ENCODE data around the gene BICDL1. TPM values are rescaled to one million over a fixed set of nuclear protein-coding genes. Genes with fewer than 3 reads are reported as not detected.

BICDL1 gene
- total RNA-seq, 2 donors from 2014 or later, result 0.51 to 0.57 TPM

GRCh38 chr12:120093336-120093591, 104.2 kb downstream of the BICDL1 start:
- intact Hi-C loops (cut with DNase I), result loop anchor here in 1 of 2 donors (1.0 kb wide), 1 partner anchor 24 kb away; no protein-coding TSS in a partner anchor
- DNase-seq (ENCODE audit: low spot score), result no peak

DNA sequence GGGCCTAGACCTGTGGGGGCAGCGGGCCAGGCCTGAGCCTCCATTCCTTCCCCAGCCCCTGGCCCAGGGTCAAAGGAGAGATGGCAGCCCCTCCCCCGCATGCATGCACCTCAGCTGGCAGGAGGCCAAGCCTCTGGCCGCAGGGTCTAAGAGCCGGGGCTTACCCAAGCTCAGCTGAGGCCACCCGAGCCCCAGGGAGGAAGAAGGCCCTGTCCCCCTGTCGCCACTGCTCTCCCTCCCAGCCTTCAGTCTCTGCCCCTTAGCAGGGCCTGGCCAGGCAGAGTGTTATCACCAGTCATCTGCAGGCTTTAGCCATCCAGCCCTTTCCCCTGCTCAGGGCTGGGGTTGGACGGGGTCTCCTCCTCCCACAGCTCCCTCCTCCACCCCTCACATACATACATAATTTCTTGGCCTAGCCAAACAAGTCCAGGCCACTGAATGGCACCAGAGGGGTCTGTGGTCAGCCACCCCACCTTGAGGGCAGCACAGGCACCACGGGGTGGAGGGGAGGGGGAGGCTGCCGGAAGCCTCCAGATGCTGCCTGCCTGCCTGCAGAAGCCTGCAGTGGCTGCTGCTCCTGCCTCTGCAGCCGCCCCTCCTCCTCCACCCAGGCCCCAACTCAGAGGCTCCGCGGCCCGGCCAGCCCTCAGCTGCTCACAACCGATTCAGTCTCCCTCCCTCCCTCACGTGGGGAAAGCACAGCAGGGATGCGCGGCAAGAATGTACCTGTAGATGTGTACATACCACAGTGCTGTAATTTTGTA, 104.7 kb downstream of the BICDL1 start:
- no peak for DNase-seq (ENCODE audit: low spot score)
- intact Hi-C loops (cut with DNase I), result loop anchor here in 1 of 2 donors (1.0 kb wide), 1 partner anchor 24 kb away; no protein-coding TSS in a partner anchor

DNA sequence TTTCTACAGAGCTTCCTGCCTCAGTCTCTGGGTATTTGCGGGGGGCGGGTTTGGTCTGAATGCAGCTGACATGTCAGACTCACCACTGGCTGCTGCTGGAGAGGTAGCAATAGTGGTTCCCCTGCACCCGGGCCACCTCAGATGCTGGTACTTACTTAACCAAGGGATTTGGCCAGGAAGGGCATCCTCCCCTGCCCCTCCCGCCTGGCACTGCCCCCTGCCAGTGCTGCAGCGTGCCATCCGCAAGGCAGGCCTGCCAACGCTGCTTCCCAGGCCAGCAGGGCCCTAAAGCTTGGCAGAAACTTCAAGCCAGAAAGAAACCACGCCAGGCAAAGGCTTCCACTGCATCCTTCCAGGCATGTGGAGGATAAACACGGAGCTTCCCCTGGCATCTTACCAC, 105.4 kb downstream of the BICDL1 start:
- no peak for DNase-seq (ENCODE audit: low spot score)
- intact Hi-C loops (cut with DNase I), result no loop called here

DNA sequence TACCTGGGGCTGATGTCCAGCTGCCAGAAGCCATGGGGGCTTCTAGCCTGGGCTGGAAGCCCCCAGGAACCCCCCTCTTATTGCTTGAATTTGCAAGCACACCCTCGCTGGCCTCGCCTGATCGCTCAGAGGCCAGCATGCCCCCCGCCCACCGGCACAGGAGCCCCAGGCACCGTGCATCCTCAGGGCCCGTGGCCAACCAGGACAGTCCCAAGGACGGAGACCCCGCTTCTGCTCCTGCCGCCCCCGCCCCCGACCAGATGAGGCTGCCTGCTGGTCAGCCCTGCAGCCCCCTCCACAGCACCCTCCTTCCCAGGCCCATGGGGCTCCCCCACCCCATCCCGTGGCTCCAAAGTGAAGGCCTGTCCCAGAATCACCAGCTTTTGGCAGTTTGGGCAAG, 106.3 kb downstream of the BICDL1 start:
- DNase-seq (ENCODE audit: low spot score), result no peak
- intact Hi-C loops (cut with DNase I), result no loop called here

- intact Hi-C loops (cut with DNase I), result no loop called here
- DNase-seq (ENCODE audit: low spot score), result no peak
Measured at GRCh38 chr12:120095736-120096135, 106.7 kb downstream of the BICDL1 start.

- intact Hi-C loops (cut with DNase I), result no loop called here
- DNase-seq (ENCODE audit: low spot score), result no peak
Measured at GRCh38 chr12:120096671-120097202, 107.7 kb downstream of the BICDL1 start.

DNA sequence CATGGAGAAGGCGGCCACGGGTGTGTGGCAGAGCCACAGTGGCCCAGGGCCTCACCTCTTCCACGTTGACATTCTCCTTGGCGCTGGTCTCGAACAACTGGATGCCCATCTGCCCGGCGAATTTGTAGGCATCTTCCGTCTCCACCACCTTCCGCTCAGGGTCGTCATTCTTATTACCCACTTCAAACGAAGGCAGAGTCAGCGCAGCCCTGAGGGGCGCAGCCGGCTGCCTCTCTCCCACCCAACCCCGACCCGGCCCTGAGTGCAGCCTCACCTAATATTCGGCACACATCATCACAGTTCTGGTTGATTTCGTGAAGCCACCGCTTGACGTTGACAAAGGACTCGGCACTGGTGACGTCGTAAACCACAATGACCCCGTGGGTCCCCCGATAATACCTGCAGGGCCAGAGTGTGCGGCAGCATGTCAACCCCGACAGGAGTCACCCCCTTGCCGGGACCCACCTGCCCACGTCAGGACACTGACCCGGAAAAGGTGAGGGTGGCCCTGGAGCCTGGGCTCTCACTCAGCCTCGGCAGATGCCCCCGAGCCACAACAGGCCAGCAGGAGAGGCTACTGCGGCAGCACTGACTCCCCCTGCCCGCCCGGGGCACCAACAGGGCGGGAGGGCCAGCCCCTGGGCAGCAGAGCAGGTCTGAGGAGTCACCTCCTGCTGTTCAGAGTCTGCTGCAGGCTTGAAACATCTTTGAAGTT, 109.9 kb downstream of the BICDL1 start:
- no peak for DNase-seq (ENCODE audit: low spot score)
- intact Hi-C loops (cut with DNase I), result no loop called here

- no peak for DNase-seq (ENCODE audit: low spot score)
- intact Hi-C loops (cut with DNase I), result no loop called here
Measured at GRCh38 chr12:120099738-120100137, 110.7 kb downstream of the BICDL1 start.

DNA sequence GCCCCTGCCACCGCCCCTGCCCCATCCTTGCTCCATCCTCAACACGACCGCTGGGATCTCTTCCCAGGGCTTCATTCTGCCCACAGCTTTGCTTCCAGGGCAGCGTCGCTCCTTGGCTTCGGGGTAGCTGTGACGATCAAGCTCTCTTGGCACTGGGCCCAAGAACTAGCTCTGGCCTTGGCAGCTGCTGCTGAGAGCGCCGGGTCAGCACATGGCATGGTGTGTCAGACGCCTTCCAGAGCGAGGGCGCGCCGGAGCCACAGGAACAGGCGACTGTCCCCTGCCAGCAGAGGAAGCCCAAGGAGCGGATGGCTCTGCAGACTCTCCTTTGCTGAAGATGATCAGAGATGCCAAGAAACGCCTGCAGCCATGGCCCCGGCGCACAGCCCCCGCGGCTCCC, 111.6 kb downstream of the BICDL1 start:
- DNase-seq (ENCODE audit: low spot score), result peak; percentile 93
- intact Hi-C loops (cut with DNase I), result no loop called here

- intact Hi-C loops (cut with DNase I), result no loop called here
Measured at GRCh38 chr12:120101182-120101581, 112.1 kb downstream of the BICDL1 start.

GRCh38 chr12:120101617-120102016, 112.6 kb downstream of the BICDL1 start:
- no peak for DNase-seq (ENCODE audit: low spot score)
- intact Hi-C loops (cut with DNase I), result no loop called here

More at GRCh38 chr12:120101182-120101581, 112.1 kb downstream of the BICDL1 start:
- no peak for DNase-seq (ENCODE audit: low spot score)

GRCh38 chr12:120102189-120103043, 113.4 kb downstream of the BICDL1 start:
- intact Hi-C loops (cut with DNase I), result no loop called here

DNA sequence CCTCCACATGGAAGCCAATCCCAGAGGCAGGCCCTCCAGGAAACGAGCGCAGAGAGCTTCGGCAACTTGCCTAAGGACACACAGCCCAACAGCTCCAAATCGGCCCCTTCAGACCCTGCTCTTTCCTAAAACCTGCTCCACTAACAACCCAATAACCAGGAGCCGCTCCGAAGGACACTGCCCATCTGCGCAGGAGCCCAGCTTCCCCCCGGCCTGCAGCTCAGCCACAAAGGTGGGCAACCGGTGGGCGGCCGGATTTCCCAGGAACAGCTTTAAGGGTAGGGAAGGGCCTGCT, 114.0 kb downstream of the BICDL1 start:
- DNase-seq (ENCODE audit: low spot score), result no peak
- intact Hi-C loops (cut with DNase I), result no loop called here

More at GRCh38 chr12:120102189-120103043, 113.4 kb downstream of the BICDL1 start:
- no peak for DNase-seq (ENCODE audit: low spot score)

DNA sequence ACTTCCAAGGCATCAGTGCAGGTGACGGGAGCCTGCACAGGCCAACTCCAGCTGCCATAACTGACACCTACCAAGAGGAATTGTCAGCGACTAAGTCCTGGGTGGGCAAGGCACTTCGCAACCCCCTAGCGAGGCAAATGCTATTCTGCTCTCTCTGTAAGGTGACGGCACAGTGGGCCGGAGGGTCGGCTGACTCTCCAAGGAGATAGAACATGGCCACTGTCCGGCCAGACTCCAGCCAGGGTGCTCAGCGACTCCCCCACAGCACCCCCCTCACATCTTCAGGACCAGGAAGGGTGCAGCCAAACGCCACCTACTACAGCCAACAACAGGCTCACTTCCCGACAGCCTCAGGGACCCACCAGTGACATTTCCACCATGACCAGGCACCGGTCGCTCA, 114.3 kb downstream of the BICDL1 start:
- intact Hi-C loops (cut with DNase I), result no loop called here

GRCh38 chr12:120106151-120106550, 117.1 kb downstream of the BICDL1 start:
- DNase-seq (ENCODE audit: low spot score), result no peak

More for the DNA sequence above, 114.3 kb downstream of the BICDL1 start:
- no peak for DNase-seq (ENCODE audit: low spot score)

DNA sequence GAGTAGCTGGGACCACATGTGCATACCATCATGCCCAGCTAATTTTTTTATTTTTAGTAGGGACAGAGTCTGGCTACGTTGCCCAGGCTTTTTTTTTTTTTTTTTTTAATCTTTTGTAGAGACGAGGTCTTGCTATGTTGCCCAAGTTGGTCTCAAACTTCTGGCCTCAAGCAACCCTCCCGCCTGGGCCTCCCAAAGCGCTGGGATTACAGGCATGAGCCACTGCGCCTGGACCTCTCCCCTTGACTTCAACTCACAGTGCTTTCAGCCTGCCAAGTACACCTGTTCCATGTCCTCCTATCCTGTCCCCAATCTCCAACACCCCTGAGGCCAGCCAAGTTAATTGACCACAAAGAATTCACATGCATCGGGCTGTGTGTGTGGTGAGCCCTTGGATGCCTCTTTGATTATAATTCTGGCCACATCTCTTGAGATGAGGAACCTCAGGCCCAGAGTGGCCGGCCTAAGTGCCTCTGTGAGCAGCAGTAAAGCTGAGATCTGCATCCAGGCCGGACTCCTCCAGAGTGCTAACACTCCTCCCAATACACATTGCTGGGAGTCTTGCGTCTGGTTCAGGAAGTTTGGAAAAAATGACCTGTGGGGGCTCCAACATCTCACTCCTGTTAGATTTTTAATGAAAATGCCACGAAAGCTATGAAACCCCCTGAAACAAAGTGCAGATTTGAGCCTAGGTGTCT, 120.7 kb downstream of the BICDL1 start:
- intact Hi-C loops (cut with DNase I), result no loop called here
- no peak for DNase-seq (ENCODE audit: low spot score)

More at GRCh38 chr12:120106151-120106550, 117.1 kb downstream of the BICDL1 start:
- intact Hi-C loops (cut with DNase I), result no loop called here

- peak; percentile 94 for DNase-seq (ENCODE audit: low spot score)
- intact Hi-C loops (cut with DNase I), result no loop called here
Measured at GRCh38 chr12:120110550-120111501, 121.8 kb downstream of the BICDL1 start.

DNA sequence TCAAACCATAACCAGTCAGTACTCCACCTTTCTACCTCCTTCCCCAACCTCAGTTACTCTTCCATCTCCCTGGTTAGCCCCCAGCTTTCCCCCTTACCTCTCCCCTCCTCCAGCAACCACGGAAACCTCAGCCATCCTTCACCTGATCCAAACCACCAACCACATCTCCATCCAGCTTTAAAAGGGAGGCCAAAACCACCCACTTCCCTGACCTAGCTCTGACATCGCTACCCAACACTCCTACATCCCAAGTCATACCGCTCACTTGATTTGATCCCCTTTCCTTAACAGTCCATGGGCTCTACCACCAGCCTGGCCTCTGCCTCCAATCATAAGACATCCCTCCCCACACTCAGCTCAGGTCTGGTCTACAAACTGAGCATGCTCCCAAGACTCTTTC, 126.0 kb downstream of the BICDL1 start:
- DNase-seq (ENCODE audit: low spot score), result no peak
- intact Hi-C loops (cut with DNase I), result no loop called here
